ENCODE results near the gene MSRB3. TPM values are rescaled to one million over a fixed set of nuclear protein-coding genes. Genes with fewer than 3 reads are reported as not detected.

The MSRB3 gene
- total and polyA plus RNA-seq, 2 donors (not counting 1 experiment from before 2014, with no cell fraction given), result not detected

- H3K4me2 ChIP-seq (replicated peaks; ENCODE audit: low read depth, low read length, poor library complexity, severe bottlenecking), result no peak overlapping the region
- no peak overlapping the region for H3K27ac ChIP-seq (ENCODE audit: low read length in 2 of 2)
- no peaks in the 10 kb centered on the region for H4K20me1 ChIP-seq (ENCODE audit: control insufficient read depth, insufficient read depth, low read length, poor library complexity, severe bottlenecking)
- no peaks in the 10 kb centered on the region for H3K9me3 ChIP-seq (ENCODE audit: control extremely low read depth in 1 of 3, control insufficient read depth in 2 of 3, insufficient read depth in 1 of 3, low read length in 2 of 3)
- H3K4me3 Mint-ChIP-seq, result no peak overlapping the region
- WGBS (ENCODE audit: insufficient coverage), result 60% methylated on average over 1 of the region's 3 CpGs
- H3K27ac Mint-ChIP-seq, result no peak overlapping the region
- no peak for ATAC-seq (ENCODE audit: low read depth)
- intact Hi-C loops (cut with micrococcal nuclease), result no loop called here
- no peak overlapping the region for H3K4me3 ChIP-seq (ENCODE audit: control extremely low read depth in 1 of 5, extremely low read depth in 1 of 5, insufficient read depth in 1 of 5, low read depth in 2 of 5, low read length in 4 of 5)
- H3K79me2 ChIP-seq (ENCODE audit: control insufficient read depth, insufficient read depth, low read length), result no peaks in the 10 kb centered on the region
- H3K27me3 Mint-ChIP-seq, result peaks cover 37% of the 10 kb centered on the region
- peaks cover 1% of the 10 kb centered on the region for H3K9me3 Mint-ChIP-seq (ENCODE audit: insufficient read depth)
- no peaks in the 10 kb centered on the region for H3K4me1 Mint-ChIP-seq
- peaks cover 0 to 7% (median 0%) of the 10 kb centered on the region in 4 experiments for H3K27me3 ChIP-seq (replicated peaks in 1 of 4; ENCODE audit: control extremely low read depth in 1 of 4, control insufficient read depth in 3 of 4, insufficient read depth in 4 of 4, low read length in 3 of 4)
- no peaks in the 10 kb centered on the region for H3K36me3 ChIP-seq (replicated peaks in 1 of 2; ENCODE audit: control extremely low read depth in 1 of 2, control insufficient read depth in 1 of 2, extremely low read depth in 1 of 2, insufficient read depth in 2 of 2, low read length in 1 of 2)
- TF ChIP-seq EZH2 (IDR thresholded peaks at IDR 0.05; ENCODE audit: borderline replicate concordance, insufficient read depth, low read depth, low read length, poor library complexity, severe bottlenecking), result no peak
- TF ChIP-seq CTCF (IDR thresholded peaks at IDR 0.05), result no peak
- ChIA-PET CTCF (interaction anchor here (1.3 kb wide), 1 partner anchor 410 kb away, joined by 3 read pairs; no protein-coding TSS in a partner anchor), POLR2A (no interaction called here)
- no peak overlapping the region for H3K9ac ChIP-seq (ENCODE audit: low read length)
- DNase-seq, result no peak
- H2AFZ ChIP-seq (ENCODE audit: insufficient read depth, low read depth, low read length, poor library complexity, severe bottlenecking), result no peak overlapping the region
- H3K4me1 ChIP-seq (ENCODE audit: control insufficient read depth in 2 of 2, insufficient read depth in 2 of 2, low read length in 2 of 2), result no peaks in the 10 kb centered on the region
Measured at GRCh38 chr12:65300679-65301349, 22.3 kb downstream of the MSRB3 start.

- H3K4me2 ChIP-seq (replicated peaks; ENCODE audit: low read depth, low read length, poor library complexity, severe bottlenecking), result no peak overlapping the region
- CTCF ChIA-PET, result no interaction called here
- H3K79me2 ChIP-seq (ENCODE audit: control insufficient read depth, insufficient read depth, low read length), result no peaks in the 10 kb centered on the region
- H3K9me3 ChIP-seq (ENCODE audit: control extremely low read depth in 1 of 3, control insufficient read depth in 2 of 3, insufficient read depth in 1 of 3, low read length in 2 of 3), result no peaks in the 10 kb centered on the region
- POLR2A ChIA-PET, result no interaction called here
- WGBS (ENCODE audit: insufficient coverage), result no CpG with 5 or more reads among the region's 3 CpGs
- H3K4me1 ChIP-seq (ENCODE audit: control insufficient read depth in 2 of 2, insufficient read depth in 2 of 2, low read length in 2 of 2), result peaks cover 0 to 1% of the 10 kb centered on the region in 2 donors
- H3K27me3 ChIP-seq (replicated peaks in 1 of 4; ENCODE audit: control extremely low read depth in 1 of 4, control insufficient read depth in 3 of 4, insufficient read depth in 4 of 4, low read length in 3 of 4), result peaks cover 0 to 7% (median 0%) of the 10 kb centered on the region in 4 experiments
- no peaks in the 10 kb centered on the region for H3K36me3 ChIP-seq (replicated peaks in 1 of 2; ENCODE audit: control extremely low read depth in 1 of 2, control insufficient read depth in 1 of 2, extremely low read depth in 1 of 2, insufficient read depth in 2 of 2, low read length in 1 of 2)
- no peak overlapping the region for H3K4me3 ChIP-seq (ENCODE audit: control extremely low read depth in 1 of 5, extremely low read depth in 1 of 5, insufficient read depth in 1 of 5, low read depth in 2 of 5, low read length in 4 of 5)
- H3K4me3 Mint-ChIP-seq, result no peak overlapping the region
- peaks cover 26% of the 10 kb centered on the region for H3K27me3 Mint-ChIP-seq
- no peak overlapping the region for H3K9ac ChIP-seq (ENCODE audit: low read length)
- no peak overlapping the region for H2AFZ ChIP-seq (ENCODE audit: insufficient read depth, low read depth, low read length, poor library complexity, severe bottlenecking)
- no peak for TF ChIP-seq CTCF (IDR thresholded peaks at IDR 0.05)
- TF ChIP-seq EZH2 (IDR thresholded peaks at IDR 0.05; ENCODE audit: borderline replicate concordance, insufficient read depth, low read depth, low read length, poor library complexity, severe bottlenecking), result no peak
- DNase-seq, result no peak
- no peaks in the 10 kb centered on the region for H4K20me1 ChIP-seq (ENCODE audit: control insufficient read depth, insufficient read depth, low read length, poor library complexity, severe bottlenecking)
- H3K9me3 Mint-ChIP-seq (ENCODE audit: insufficient read depth), result no peaks in the 10 kb centered on the region
- no peak overlapping the region for H3K27ac ChIP-seq (ENCODE audit: low read length in 2 of 2)
- ATAC-seq (ENCODE audit: low read depth), result no peak
- H3K27ac Mint-ChIP-seq, result no peak overlapping the region
- H3K4me1 Mint-ChIP-seq, result peaks cover 6% of the 10 kb centered on the region
- intact Hi-C loops (cut with micrococcal nuclease), result no loop called here
Measured at GRCh38 chr12:65302891-65303290, 24.4 kb downstream of the MSRB3 start.

Measured in B cell (primary cell).